ENCODE results near the gene C5.

DNA sequence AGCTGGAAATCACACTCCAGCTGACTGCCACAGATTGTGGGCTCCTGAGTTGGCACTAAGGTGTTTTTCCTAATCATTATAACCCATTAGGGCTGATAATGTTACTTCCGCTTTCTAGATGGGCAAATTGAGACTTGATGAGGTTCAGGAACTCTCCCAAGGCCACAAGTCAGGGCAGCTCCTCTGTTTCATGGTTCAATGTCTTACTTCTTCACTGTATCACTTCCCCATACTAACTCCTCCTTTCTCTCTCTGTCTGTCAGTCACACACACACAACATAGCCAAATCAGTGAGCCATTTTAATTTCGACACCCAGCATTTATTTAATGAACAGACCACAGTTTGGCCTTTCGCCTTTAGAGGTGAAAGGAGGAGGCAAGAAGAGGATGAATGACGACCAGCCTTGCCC lies 105.6 kb downstream of the C5 start:
- no peak for TF ChIP-seq CTCF (IDR thresholded peaks at IDR 0.05; ENCODE audit: low read length)
- TF ChIP-seq EZH2 (optimal IDR thresholded peaks at IDR 0.05; ENCODE audit: low read depth, low read length) = no peak
- TF ChIP-seq EZH2phosphoT487 (IDR thresholded peaks at IDR 0.05; ENCODE audit: low read length) = no peak

Data from MM.1S (cell line).